Neural cell (in vitro differentiated cells): ENCODE data around the gene NDFIP1.

ENCODE experiments used
- MXI1 ChIP-seq: fragments of 450-650 bp; conservative IDR thresholded peaks from 2 replicates; pipeline ENCODE4 v1.6.1; 2014; ENCODE audit warnings: antibody characterized with exemption, mild to moderate bottlenecking; ENCODE audit not compliant: poor library complexity, severe bottlenecking
- POLR2AphosphoS5 ChIP-seq: IDR thresholded peaks from 2 replicates; pipeline ENCODE4 v1.6.1; 2012

- TF ChIP-seq MXI1 (no peak), POLR2AphosphoS5 (no peak)
These were observed 90.8 kb downstream of the NDFIP1 start for GRCh38 chr5:142199388-142199787.
